Keratinocyte (primary cell): ENCODE measurements around the gene PLAGL1. TPM values are rescaled to one million over a fixed set of nuclear protein-coding genes. Genes with fewer than 3 reads are reported as not detected.

Source experiments
- DNase-seq: peaks from one replicate; pipeline ENCODE4 v3.0.0-alpha.2; 2011; ENCODE audit warnings: low read depth, missing footprints, low spot score
- FAIRE-seq: peaks from 2 replicates; lab custom pipeline; 2011; peaks lifted over from hg19 to GRCh38; lab: Jason Lieb, UNC
- H2AFZ ChIP-seq: 2 replicates; pipeline ENCODE4 v1.6.0; 2012; ENCODE audit warnings: low read length, control low read depth, inconsistent platforms; ENCODE audit not compliant: control insufficient read depth
- H3K27ac ChIP-seq: 2 replicates; pipeline ENCODE4 v1.5.1; 2011; ENCODE audit warnings: low read length; ENCODE audit not compliant: control insufficient read depth, insufficient read depth
- H3K27me3 ChIP-seq: 3 replicates; pipeline ENCODE4 v1.6.0; 2011; ENCODE audit warnings: low read length; ENCODE audit not compliant: control insufficient read depth, insufficient read depth; ENCODE audit errors: extremely low read depth
- H3K36me3 ChIP-seq, 2 experiments: 2 replicates in 1 of 2; 3 replicates in 1 of 2; pipeline ENCODE4 v1.5.1; 2011; ENCODE audit warnings: low read length in 2 of 2, mild to moderate bottlenecking in 1 of 2; ENCODE audit not compliant: control insufficient read depth in 2 of 2, insufficient read depth in 2 of 2; ENCODE audit errors: extremely low read depth in 1 of 2
- H3K4me1 ChIP-seq: 3 replicates; pipeline ENCODE4 v1.5.1; 2011; ENCODE audit warnings: low read length; ENCODE audit not compliant: control insufficient read depth, insufficient read depth; ENCODE audit errors: extremely low read depth
- H3K4me2 ChIP-seq: 3 replicates; pipeline ENCODE4 v1.6.0; 2011; ENCODE audit warnings: low read depth, low read length; ENCODE audit not compliant: control insufficient read depth, insufficient read depth; ENCODE audit errors: extremely low read depth
- H3K4me3 ChIP-seq, 3 experiments: fragments of 200-600 bp in 1 of 3; sonication (generic) in 1 of 3; 2 replicates in 2 of 3; 3 replicates in 1 of 3; pipeline ENCODE4 v1.5.1; 2011 to 2016; ENCODE audit warnings: low read length in 3 of 3, mild to moderate bottlenecking in 3 of 3, control low read depth in 2 of 3, inconsistent platforms in 1 of 3, low read depth in 1 of 3, mixed read lengths in 1 of 3, mixed run types in 1 of 3, moderate library complexity in 1 of 3; ENCODE audit not compliant: control insufficient read depth in 2 of 3, insufficient read depth in 2 of 3; ENCODE audit errors: extremely low read depth in 1 of 3
- H3K79me2 ChIP-seq: 2 replicates; pipeline ENCODE4 v1.6.0; 2012; ENCODE audit warnings: low read length; ENCODE audit not compliant: control insufficient read depth, insufficient read depth
- H3K9ac ChIP-seq: 3 replicates; pipeline ENCODE4 v1.6.0; 2011; ENCODE audit warnings: low read length; ENCODE audit not compliant: control insufficient read depth, insufficient read depth; ENCODE audit errors: extremely low read depth
- H3K9me1 ChIP-seq: 3 replicates; pipeline ENCODE4 v1.6.0; 2011; ENCODE audit warnings: low read length; ENCODE audit not compliant: control insufficient read depth, insufficient read depth; ENCODE audit errors: extremely low read depth
- H3K9me3 ChIP-seq: 2 replicates; pipeline ENCODE4 v1.5.1; 2012; ENCODE audit warnings: low read depth, low read length; ENCODE audit not compliant: control insufficient read depth
- H4K20me1 ChIP-seq: 3 replicates; pipeline ENCODE4 v1.6.0; 2011; ENCODE audit warnings: low read length; ENCODE audit not compliant: control insufficient read depth, insufficient read depth; ENCODE audit errors: extremely low read depth
- EZH2 ChIP-seq: IDR thresholded peaks from one replicate; pipeline ENCODE4 v1.6.1; 2012; ENCODE audit warnings: inconsistent platforms, mild to moderate bottlenecking, low read length, moderate library complexity
- dilution Hi-C: fragments of 300-500 bp; cut with MboI; formaldehyde crosslinking; loops from one replicate; pipeline ENCODE4 v1.7.0; 2020; ENCODE audit warnings: low sequenced_read_pairs; ENCODE audit not compliant: extremely low pct_ligation_motif_present
- polyA plus RNA-seq, 5 experiments: library from polyadenylated mRNA; depleted of rRNA in 3 of 5; stranded (reverse) in 3 of 5; stranded (forward) in 1 of 5; unstranded in 1 of 5; fragments of >200 nt; gene quantifications; 1 replicate in 1 of 5; 2 replicates in 3 of 5; 3 replicates in 1 of 5; pipeline versions ENCODE4 v1.2.1 to v1.2.3, GENCODE V29; 2011 to 2012; ENCODE audit warnings: missing spikeins in 2 of 5, low read depth in 1 of 5, low replicate concordance in 1 of 5
- TF ChIP-seq, protein P1 (sequence below), 3 experiments: IDR thresholded peaks in 1 of 3; conservative IDR thresholded peaks in 1 of 3; optimal IDR thresholded peaks in 1 of 3; 2 replicates in 2 of 3; 3 replicates in 1 of 3; pipeline versions ENCODE3 to v1.5.1; 2011; ENCODE audit warnings: low read length in 3 of 3, mild to moderate bottlenecking in 3 of 3, moderate library complexity in 2 of 3, control low read depth in 1 of 3, inconsistent platforms in 1 of 3; ENCODE audit not compliant: insufficient read depth in 2 of 3; ENCODE audit errors: extremely low read depth in 1 of 3

Gene PLAGL1
- polyA plus RNA-seq, 1 donor (not counting 4 experiments of a cell fraction or from before 2014, with no cell fraction given): 8.9 TPM

DNA sequence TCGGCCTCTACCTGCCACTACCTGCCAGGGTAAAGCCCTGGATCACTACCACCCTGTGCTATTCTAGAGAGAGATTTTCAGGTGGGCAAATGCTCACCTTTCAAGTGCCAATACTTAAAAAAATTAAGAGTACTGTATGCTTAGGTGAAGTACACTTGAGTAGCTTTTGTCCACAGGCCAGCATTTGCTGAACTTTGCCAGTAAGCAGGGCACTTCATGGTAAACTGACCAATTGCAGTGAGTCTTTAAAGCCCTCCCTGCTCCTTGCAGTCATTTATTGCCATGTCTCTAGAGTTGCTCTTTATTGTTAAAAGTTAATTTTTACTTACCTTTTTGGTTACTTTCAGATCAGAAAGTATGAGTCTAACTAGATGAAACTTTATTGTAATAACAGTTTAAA, 58.5 kb downstream of the PLAGL1 start:
- dilution Hi-C loops: no loop called here
- Histone ChIP-seq H3K27me3 (peaks cover 2% of the 10 kb centered on the region), H4K20me1 (no peaks in the 10 kb centered on the region), H3K79me2 (no peaks in the 10 kb centered on the region), H3K4me2 (no peak overlapping the region), H2AFZ (no peak overlapping the region), H3K27ac (no peak overlapping the region), H3K9ac (no peak overlapping the region), H3K4me3 (no peak overlapping the region), H3K9me3 (no peaks in the 10 kb centered on the region), H3K36me3 (peaks cover 0 to 3% of the 10 kb centered on the region in 2 experiments), H3K4me1 (no peaks in the 10 kb centered on the region), H3K9me1 (no peaks in the 10 kb centered on the region)
- no peak for FAIRE-seq
- no peak for DNase-seq
- TF ChIP-seq EZH2: no peak
- TF ChIP-seq, protein P1, sequence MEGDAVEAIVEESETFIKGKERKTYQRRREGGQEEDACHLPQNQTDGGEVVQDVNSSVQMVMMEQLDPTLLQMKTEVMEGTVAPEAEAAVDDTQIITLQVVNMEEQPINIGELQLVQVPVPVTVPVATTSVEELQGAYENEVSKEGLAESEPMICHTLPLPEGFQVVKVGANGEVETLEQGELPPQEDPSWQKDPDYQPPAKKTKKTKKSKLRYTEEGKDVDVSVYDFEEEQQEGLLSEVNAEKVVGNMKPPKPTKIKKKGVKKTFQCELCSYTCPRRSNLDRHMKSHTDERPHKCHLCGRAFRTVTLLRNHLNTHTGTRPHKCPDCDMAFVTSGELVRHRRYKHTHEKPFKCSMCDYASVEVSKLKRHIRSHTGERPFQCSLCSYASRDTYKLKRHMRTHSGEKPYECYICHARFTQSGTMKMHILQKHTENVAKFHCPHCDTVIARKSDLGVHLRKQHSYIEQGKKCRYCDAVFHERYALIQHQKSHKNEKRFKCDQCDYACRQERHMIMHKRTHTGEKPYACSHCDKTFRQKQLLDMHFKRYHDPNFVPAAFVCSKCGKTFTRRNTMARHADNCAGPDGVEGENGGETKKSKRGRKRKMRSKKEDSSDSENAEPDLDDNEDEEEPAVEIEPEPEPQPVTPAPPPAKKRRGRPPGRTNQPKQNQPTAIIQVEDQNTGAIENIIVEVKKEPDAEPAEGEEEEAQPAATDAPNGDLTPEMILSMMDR (optimal IDR thresholded peaks at IDR 0.05 in 1 of 3, IDR thresholded peaks at IDR 0.05 in 1 of 3, conservative IDR thresholded peaks at IDR 0.05 in 1 of 3; ENCODE audit: extremely low read depth in 1 of 3, insufficient read depth in 2 of 3, low read length in 3 of 3): no peak

DNA sequence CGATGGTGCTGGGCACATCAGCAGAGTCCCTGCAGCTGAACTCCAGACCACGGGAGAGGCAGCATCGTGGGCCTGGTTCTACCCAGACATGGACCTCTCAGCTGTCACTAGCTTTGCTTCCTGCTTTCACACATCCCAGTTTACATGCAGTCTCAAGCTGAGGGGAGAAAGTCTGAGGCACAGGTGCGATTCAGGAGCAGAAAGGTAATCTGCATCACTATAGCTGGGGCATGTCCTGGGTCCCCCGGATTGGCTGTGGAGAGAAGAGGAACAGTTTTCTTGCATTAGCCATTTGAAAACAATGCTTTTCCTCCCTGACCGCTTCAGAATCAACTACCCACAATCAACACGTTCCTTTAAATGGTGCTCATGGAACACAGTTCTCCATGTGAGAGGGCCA, 59.9 kb downstream of the PLAGL1 start:
- dilution Hi-C loops: no loop called here
- peaks cover 0 to 3% of the 10 kb centered on the region in 2 experiments for H3K36me3 ChIP-seq
- no peak overlapping the region for H3K27ac ChIP-seq
- no peak overlapping the region for H2AFZ ChIP-seq
- H3K79me2 ChIP-seq: no peaks in the 10 kb centered on the region
- TF ChIP-seq EZH2: no peak
- TF ChIP-seq, protein P1 (optimal IDR thresholded peaks at IDR 0.05 in 1 of 3, IDR thresholded peaks at IDR 0.05 in 1 of 3, conservative IDR thresholded peaks at IDR 0.05 in 1 of 3; ENCODE audit: extremely low read depth in 1 of 3, insufficient read depth in 2 of 3, low read length in 3 of 3): no peak
- FAIRE-seq (no peak), DNase-seq (no peak)
- no peaks in the 10 kb centered on the region for H3K4me1 ChIP-seq
- no peak overlapping the region for H3K4me3 ChIP-seq
- no peaks in the 10 kb centered on the region for H3K9me3 ChIP-seq
- peaks cover 2% of the 10 kb centered on the region for H3K27me3 ChIP-seq
- H3K4me2 ChIP-seq: no peak overlapping the region
- H3K9ac ChIP-seq: no peak overlapping the region
- no peaks in the 10 kb centered on the region for H3K9me1 ChIP-seq
- no peaks in the 10 kb centered on the region for H4K20me1 ChIP-seq
